Activated effector memory CD4-positive, alpha-beta T cell treated with anti-CD3 and anti-CD28 coated beads, Interleukin-2, amount 50 U/mL, for 16 hours (primary cell): ENCODE data around the gene SUCO.
A peak's percentile ranks its signal among the peaks of the same experiment; 100 is the strongest.
"Not testable (repeated sequence)": the region's sequence is repeated elsewhere in the genome, so short reads cannot be mapped to it uniquely, and the experiment has no call there.

Source experiments
- DNase-seq: peaks from one replicate; pipeline ENCODE4 v3.0.0-alpha.2; 2020

The SUCO gene

DNA sequence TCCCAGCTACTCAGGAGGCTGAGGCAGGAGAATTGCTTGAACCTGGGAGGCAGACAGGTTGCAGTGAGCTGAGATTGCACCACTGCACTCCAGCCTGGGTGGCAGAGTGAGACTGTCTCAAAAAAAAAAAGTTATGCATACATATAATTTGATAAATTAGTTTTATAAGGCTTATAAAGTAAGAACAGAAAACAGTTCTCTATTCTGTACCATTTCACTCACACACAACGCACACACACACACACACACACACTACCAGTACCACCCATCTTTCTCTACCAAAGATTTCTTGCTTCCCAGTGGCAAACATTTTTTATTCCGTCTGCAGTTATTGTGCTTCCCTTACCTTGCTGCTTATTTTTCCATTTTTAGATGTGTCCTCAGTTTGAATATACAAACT, 79.5 kb downstream of the SUCO start:
- no peak for DNase-seq

GRCh38 chr1:172613294-172613693, 80.3 kb downstream of the SUCO start:
- no peak for DNase-seq

- DNase-seq: no peak
Measured at GRCh38 chr1:172616195-172616594, 83.2 kb downstream of the SUCO start.

DNA sequence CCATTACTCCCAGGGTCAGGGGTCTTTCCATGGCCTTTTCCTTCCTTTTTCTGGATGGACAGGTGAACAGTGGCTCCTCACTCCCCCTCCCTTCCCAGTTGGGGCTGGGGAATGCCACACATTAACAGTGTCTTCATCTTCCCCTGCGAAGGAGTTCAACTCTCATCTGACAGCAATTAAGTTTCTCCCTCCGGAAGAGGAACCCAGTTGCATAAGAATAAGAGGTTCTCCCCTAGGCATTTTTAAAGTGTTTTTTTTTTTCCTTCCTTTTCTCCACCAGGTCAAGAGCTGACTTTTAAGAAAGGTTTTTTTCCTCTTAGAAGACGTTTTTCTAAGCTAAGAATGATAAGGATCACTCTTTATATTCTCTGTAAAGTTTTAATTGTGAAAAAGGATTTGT, 83.7 kb downstream of the SUCO start:
- DNase-seq: no peak

GRCh38 chr1:172620603-172621002, 87.7 kb downstream of the SUCO start:
- not testable (repeated sequence) for DNase-seq

GRCh38 chr1:172622541-172622940, 89.6 kb downstream of the SUCO start:
- DNase-seq: no peak

GRCh38 chr1:172623748-172624147, 90.8 kb downstream of the SUCO start:
- no peak for DNase-seq

DNA sequence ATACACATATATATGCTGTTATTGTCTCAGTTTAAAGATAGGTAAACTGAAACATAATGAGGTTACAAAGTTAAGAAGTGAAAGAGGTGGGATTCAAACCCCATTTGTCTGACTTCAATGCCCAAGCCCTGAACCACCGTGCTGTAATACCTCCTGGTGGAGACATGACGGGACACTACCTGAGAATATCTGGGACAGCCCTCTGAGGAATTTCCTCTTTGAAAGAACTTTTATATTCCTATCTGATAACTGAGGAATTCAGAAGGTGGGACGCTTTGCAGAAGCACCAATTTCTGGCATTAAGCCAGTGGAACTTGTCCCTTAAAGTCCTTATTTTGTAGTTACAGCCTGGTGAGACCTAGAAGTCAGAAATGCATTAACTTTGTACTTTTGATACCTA, 93.9 kb downstream of the SUCO start:
- no peak for DNase-seq

DNA sequence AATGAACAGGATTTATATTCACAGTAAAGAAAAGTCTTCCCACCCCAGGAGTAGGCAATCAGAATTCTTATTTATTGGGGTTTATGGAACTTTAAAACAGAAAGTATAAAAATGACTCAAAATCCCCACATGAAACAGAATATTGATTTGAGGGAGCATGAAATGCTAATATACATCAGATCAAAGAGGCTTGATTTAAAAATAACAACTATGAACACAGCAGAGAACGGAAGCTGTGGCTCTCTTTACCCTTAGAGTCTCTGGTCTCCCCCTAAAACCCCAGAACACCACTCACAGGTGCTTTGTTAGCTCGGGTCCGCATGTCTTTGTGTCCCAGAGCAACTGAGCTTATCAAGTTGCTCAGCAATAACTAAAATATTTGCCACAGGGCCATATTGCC, 94.8 kb downstream of the SUCO start:
- DNase-seq: no peak

DNA sequence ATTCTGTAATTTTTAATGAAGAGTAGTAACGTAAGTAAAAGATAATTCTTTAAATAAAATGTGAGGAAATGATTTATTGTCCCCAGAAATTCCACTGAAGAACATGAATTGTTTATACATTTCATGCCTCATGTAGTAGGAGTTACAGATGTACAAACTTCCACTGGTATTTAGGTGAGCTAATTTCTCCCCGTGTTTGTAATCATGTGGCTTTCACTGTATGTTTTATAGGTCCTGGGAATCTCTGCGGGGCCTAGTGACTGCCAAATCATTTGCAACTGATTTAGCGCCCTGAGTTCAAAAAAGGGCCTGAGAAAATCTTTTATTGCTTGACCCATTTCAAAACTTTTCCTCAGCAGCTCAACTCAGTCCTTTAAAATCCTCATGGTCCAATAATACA, 95.5 kb downstream of the SUCO start:
- no peak for DNase-seq

GRCh38 chr1:172629170-172629569, 96.2 kb downstream of the SUCO start:
- no peak for DNase-seq

GRCh38 chr1:172629638-172630037, 96.7 kb downstream of the SUCO start:
- no peak for DNase-seq

- no peak for DNase-seq
Measured at GRCh38 chr1:172630056-172630818, 97.3 kb downstream of the SUCO start.

DNA sequence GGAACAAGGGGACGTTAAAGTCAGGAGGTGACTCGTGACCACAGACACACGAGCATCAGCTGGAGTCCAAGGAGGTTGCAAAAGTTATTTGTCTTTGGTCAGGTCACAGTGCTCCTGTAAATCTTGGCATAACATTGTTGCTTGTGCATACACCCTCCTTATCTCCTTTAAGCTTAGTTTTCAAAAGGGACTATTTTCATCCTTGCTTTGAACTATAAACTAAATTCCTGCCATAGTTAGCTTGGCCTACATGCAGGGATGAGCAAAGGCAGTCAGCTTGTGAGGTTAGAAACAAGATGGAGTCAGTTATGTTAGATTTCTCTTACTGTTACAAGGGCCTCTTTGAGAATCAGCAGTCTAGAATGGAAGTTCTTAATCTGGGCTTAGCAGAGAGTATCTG, 97.9 kb downstream of the SUCO start:
- no peak for DNase-seq

DNA sequence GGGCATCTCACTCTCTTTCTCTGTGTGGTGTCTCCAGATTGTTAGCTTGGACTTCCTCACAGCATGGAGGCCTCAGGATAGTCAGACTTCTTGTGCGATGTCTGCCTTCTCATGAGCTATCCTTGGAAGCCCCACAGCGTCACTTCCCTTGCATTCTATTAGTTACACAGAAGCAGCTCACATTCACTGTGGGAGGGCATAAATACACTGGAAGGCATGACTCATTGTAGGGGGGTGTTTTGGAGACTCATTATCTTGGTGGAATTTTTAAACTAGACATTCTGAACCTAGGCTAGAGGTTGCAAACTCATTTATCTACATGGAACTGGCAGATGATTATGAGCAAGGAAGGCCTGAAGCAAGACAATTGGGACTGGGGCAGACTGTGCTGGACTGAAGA, 104.6 kb downstream of the SUCO start:
- DNase-seq: peak; percentile 70

DNA sequence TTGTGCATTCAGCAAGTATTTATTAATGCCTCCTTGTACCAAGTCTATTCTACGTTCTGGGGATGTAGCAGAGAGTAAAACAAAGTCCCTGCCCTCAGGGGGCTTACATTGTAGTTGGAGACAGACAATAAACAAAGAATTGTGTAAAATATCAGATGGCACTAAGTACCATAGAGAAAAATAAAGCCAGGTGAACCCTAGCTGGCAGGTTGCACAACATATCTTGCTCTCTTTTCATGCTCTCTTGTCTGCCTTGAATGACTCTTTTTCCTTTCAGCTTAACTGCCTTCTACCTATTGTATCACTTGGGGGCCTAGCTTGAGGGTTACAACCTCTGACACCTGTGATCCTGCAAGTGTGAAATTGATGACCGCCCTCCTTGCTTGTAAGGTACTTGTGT, 105.3 kb downstream of the SUCO start:
- DNase-seq: no peak

DNA sequence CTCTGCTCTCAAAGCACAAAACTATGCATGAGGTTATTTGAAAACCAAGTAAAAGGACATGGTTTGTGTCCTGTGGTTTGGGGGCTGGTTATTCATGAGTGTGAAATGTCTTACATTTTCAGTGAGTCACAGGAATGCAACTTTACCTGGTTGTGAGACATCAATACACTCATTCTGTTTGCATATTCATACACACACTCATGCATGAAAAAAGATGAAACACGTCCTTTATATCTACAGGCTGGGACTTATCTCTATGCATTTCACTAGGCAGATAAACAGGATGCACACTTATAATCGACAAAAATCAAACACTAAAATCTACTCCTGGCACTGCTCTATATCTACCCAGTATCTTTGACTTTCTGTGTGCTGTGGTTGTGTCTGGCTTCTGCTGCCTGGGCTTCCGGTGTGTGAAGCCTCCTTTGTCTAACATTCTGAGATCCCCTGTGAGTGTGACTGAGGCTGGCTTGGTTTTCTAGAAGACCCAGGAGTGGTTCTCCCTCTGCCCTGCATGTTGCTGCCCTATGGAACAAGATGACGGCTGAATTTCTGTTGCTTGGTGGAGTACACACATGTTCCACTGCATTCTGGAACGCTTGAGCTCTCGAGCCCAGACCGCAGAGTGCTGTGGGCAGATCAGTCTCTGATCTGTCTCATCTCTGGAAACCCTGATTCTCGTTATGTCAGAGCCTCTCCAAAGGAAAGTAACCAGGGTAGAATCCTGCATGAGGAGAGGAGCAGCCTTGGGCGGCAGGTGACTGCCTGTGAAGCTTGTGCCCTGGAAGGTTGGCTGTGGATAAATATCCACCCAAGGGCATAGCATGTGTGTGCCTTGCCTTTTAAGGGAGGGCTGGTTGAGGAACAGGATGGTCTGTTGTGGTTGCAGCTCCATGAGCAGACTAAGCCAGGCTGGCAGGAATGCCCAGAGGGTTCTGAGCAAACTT, 106.2 kb downstream of the SUCO start:
- DNase-seq: peak; percentile 91

- DNase-seq: no peak
Measured at GRCh38 chr1:172640111-172640510, 107.2 kb downstream of the SUCO start.

GRCh38 chr1:172641492-172641891, 108.5 kb downstream of the SUCO start:
- no peak for DNase-seq

DNA sequence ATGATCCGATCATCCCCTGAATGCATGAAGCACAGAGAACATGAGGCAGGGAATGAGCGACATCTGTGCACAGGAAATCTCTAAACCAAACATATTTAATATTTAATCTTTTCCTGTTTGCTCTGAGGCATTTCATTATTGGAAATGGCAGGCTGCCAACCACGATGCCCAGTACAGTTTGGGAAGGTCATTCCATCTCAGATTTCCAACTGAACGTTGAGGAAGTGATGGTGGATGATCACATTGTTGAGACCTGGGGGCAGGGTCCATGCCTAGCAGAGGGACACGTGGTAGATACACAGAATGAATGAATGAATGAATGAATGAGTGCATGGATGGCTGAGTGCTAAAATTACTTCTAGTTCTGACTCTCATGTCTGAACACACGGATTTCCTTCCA, 110.0 kb downstream of the SUCO start:
- DNase-seq: no peak

GRCh38 chr1:172646653-172647052, 113.7 kb downstream of the SUCO start:
- DNase-seq: no peak

DNA sequence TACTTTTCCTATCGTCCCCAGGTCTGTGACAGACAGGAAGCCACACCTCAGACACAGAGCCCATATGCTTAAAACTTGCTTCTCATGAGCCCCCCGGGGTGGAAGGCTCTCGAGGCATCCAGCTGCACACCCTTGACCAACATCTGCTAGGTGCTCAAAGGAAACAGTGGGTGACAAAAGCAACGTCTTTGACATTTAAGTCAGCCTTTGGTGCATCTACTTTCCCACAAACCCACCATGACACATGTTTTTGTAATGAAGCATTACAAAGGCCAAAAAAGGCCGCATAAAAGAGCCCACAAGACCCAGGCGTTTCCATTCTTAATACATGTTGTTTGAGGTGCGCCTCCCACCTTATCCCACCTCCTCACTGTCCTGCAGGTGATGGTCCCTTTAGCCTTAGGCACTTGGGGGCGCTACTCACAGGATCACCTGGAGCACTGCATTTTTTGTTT, 114.2 kb downstream of the SUCO start:
- no peak for DNase-seq

GRCh38 chr1:172647987-172648386, 115.0 kb downstream of the SUCO start:
- DNase-seq: no peak
